LNCaP clone FGC (cell line): Measurements from ENCODE around the gene WFS1.

ENCODE experiments used
- DNase-seq: peaks from one replicate; pipeline ENCODE4 v3.0.0-alpha.2; 2011; ENCODE audit warnings: low read depth
- H3K4me3 ChIP-seq: 2 replicates; pipeline ENCODE4 v1.5.1; 2011; ENCODE audit warnings: mild to moderate bottlenecking, low read depth, low read length, control low read depth
- CTCF ChIP-seq: IDR thresholded peaks from 2 replicates; pipeline ENCODE4 v1.5.1; 2012; ENCODE audit warnings: mild to moderate bottlenecking; ENCODE audit not compliant: control insufficient read depth, insufficient read depth; ENCODE audit errors: extremely low read depth

WFS1 gene

GRCh38 chr4:6230502-6230785 lies 39.2 kb upstream of the WFS1 start:
- TF ChIP-seq CTCF = no peak
- no peak for DNase-seq
- no peak overlapping the region for H3K4me3 ChIP-seq

- TF ChIP-seq CTCF = no peak
- DNase-seq = no peak
- H3K4me3 ChIP-seq = no peak overlapping the region
Observed at GRCh38 chr4:6230827-6231662, 38.6 kb upstream of the WFS1 start.

- DNase-seq = no peak
- no peak for TF ChIP-seq CTCF
- no peak overlapping the region for H3K4me3 ChIP-seq
Observed at GRCh38 chr4:6231663-6232165, 37.9 kb upstream of the WFS1 start.

DNA sequence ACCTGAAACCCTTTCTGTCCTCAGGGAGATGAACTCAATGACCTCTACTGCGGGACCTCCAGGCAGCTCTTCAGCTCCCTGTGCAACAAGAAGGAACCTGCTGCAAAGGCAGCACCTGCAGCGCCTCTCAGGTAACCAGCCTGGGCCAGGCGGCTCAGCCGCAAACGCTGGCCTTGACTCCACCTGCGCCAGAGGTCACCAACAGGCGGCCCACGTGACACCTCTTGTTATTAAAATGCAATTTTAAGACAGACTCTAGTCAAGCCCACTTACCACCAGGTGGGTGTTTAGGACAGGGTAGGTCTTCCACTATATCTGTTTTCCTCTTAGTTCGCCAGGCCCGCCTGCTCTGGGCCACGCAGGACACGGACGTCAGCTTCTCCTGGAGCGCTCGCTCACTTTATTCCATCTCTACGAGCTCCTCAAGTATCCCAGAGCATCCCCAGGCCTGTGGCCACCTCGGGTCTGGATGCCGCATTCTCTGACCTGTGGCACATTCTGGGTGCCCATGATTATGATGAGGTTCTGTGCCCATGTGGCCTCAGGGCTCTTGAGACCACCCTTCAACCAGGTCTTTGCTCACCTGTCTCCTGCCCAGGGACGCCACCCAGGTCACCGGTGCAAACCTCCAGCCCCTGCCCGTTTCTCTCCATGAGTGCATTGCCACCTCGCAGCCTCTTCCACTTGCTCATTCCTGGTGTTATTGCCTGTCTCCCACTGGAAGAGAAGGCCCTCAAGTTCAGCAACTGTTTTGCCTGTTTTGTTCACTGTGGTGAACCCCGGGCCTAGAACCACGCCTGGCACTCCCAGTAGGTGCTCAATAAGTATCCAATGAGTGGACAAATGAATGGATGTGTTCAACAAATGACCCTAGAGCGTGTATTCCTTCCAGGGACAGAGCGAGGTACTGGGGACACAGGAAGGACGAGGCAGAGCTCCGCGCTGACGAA lies 36.5 kb upstream of the WFS1 start:
- no peak for TF ChIP-seq CTCF
- DNase-seq = no peak

GRCh38 chr4:6233929-6234328 lies 35.7 kb upstream of the WFS1 start:
- H3K4me3 ChIP-seq = no peak overlapping the region
- DNase-seq = no peak
- TF ChIP-seq CTCF = no peak

More for the DNA sequence above, 36.5 kb upstream of the WFS1 start:
- H3K4me3 ChIP-seq = no peak overlapping the region

GRCh38 chr4:6235012-6235411 lies 34.6 kb upstream of the WFS1 start:
- TF ChIP-seq CTCF = no peak
- no peak for DNase-seq
- no peak overlapping the region for H3K4me3 ChIP-seq
